ENCODE data around the gene CIAO3. TPM values are rescaled to one million over a fixed set of nuclear protein-coding genes. Genes with fewer than 3 reads are reported as not detected.

Gene CIAO3
- total RNA-seq, 2 experiments from 2014 or later, result 33.3 to 38.2 TPM

DNA sequence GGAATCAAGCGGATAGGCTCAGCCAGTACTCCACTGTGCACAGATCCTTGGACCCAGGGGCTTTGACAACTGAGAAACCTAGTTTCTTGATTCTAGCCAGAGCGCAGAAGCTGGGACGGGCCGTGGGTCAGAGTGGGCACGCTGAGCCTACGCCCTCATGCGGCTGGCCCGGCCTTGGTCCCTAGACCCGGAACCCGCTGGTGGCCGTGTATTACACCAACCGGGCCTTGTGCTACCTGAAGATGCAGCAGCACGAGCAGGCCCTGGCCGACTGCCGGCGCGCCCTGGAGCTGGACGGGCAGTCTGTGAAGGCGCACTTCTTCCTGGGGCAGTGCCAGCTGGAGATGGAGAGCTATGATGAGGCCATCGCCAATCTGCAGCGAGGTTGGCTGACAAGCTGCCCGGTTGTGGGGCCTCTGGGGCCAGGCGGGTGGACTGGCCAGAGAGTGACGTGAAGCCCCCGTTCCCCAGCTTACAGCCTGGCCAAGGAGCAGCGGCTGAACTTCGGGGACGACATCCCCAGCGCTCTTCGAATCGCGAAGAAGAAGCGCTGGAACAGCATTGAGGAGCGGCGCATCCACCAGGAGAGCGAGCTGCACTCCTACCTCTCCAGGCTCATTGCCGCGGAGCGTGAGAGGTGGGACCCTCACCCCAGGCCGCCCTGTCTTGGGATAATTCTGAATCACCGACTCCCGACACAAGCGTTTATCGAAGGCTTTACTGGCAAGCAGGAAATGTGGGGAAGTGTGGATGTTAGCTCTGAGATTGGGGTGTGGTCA, 59.6 kb downstream of the CIAO3 start:
- no peaks in the 10 kb centered on the region for H3K27me3 Mint-ChIP-seq
- TF ChIP-seq, protein P1, sequence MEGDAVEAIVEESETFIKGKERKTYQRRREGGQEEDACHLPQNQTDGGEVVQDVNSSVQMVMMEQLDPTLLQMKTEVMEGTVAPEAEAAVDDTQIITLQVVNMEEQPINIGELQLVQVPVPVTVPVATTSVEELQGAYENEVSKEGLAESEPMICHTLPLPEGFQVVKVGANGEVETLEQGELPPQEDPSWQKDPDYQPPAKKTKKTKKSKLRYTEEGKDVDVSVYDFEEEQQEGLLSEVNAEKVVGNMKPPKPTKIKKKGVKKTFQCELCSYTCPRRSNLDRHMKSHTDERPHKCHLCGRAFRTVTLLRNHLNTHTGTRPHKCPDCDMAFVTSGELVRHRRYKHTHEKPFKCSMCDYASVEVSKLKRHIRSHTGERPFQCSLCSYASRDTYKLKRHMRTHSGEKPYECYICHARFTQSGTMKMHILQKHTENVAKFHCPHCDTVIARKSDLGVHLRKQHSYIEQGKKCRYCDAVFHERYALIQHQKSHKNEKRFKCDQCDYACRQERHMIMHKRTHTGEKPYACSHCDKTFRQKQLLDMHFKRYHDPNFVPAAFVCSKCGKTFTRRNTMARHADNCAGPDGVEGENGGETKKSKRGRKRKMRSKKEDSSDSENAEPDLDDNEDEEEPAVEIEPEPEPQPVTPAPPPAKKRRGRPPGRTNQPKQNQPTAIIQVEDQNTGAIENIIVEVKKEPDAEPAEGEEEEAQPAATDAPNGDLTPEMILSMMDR (IDR thresholded peaks at IDR 0.05), result no peak
- peaks cover 20% of the 10 kb centered on the region for H3K4me1 Mint-ChIP-seq (ENCODE audit: low read depth)
- peaks cover 20% of the 10 kb centered on the region for H3K36me3 ChIP-seq (ENCODE audit: insufficient read depth, low read length)
- peaks cover 5% of the 10 kb centered on the region in 2 experiments for H3K27me3 ChIP-seq (ENCODE audit: control insufficient read depth in 1 of 2, insufficient read depth in 2 of 2, low read length in 2 of 2)
- H3K9me3 ChIP-seq (ENCODE audit: control insufficient read depth in 1 of 2, insufficient read depth in 1 of 2, low read length in 2 of 2), result no peaks in the 10 kb centered on the region
- peak overlapping the region; percentile 76 for H3K4me3 ChIP-seq (ENCODE audit: low read length)
- ATAC-seq (ENCODE audit: poor library complexity), result no peak
- H3K27ac ChIP-seq (ENCODE audit: low read depth in 1 of 2, low read length in 2 of 2), result peak overlapping the region; percentile 41 to 53
- H3K9me3 Mint-ChIP-seq, result no peaks in the 10 kb centered on the region
- DNase-seq, result no peak
- H3K27ac Mint-ChIP-seq, result peak overlapping the region; percentile 70
- H3K36me3 Mint-ChIP-seq (ENCODE audit: low read depth), result peaks cover 19% of the 10 kb centered on the region
- H3K4me3 Mint-ChIP-seq, result peak overlapping the region; percentile 83
- POLR2A ChIA-PET, result interaction anchor here (1.0 to 4.8 kb wide), 14 partner anchors 8 to 1524 kb away, joined by 3 to 55 read pairs (median 5); partner anchors contain the start of genes ANTKMT, METTL26, MLST8 and RHOT2
- peaks cover 74% of the 10 kb centered on the region for H3K4me1 ChIP-seq (ENCODE audit: insufficient read depth, low read length)
- intact Hi-C loops (cut with DNase I, micrococcal nuclease), result no loop called here
- CTCF ChIA-PET, result no interaction called here

DNA sequence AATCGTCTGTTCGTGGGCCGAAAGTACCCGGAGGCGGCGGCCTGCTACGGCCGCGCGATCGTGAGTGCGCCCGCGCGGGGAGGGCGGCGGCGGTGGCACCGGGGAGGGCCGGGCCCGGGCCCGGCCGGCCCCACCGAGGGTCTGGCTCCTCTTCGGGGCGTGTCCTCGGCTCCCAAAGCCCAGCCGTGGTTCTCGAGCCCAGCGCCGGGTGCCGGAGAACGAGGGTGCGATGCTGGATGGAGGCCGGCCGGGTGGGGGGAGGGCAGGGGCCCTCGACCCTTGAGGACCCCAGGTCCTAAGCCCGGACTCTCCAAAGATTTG, 60.2 kb downstream of the CIAO3 start:
- ChIA-PET POLR2A (interaction anchor here (0.7 to 4.8 kb wide), 14 partner anchors 9 to 1525 kb away, joined by 3 to 55 read pairs (median 4); partner anchors contain the start of genes ANTKMT, METTL26, MLST8 and RHOT2), CTCF (no interaction called here)
- H3K27ac ChIP-seq (ENCODE audit: low read depth in 1 of 2, low read length in 2 of 2), result peak overlapping the region; percentile 41 to 53
- peak overlapping the region; percentile 70 for H3K27ac Mint-ChIP-seq
- no peaks in the 10 kb centered on the region for H3K9me3 Mint-ChIP-seq
- peak overlapping the region; percentile 76 for H3K4me3 ChIP-seq (ENCODE audit: low read length)
- H3K4me3 Mint-ChIP-seq, result peak overlapping the region; percentile 83
- peaks cover 18% of the 10 kb centered on the region for H3K36me3 ChIP-seq (ENCODE audit: insufficient read depth, low read length)
- peaks cover 5% of the 10 kb centered on the region in 2 experiments for H3K27me3 ChIP-seq (ENCODE audit: control insufficient read depth in 1 of 2, insufficient read depth in 2 of 2, low read length in 2 of 2)
- no peak for ATAC-seq (ENCODE audit: poor library complexity)
- peaks cover 20% of the 10 kb centered on the region for H3K4me1 Mint-ChIP-seq (ENCODE audit: low read depth)
- no peaks in the 10 kb centered on the region for H3K27me3 Mint-ChIP-seq
- peaks cover 19% of the 10 kb centered on the region for H3K36me3 Mint-ChIP-seq (ENCODE audit: low read depth)
- H3K4me1 ChIP-seq (ENCODE audit: insufficient read depth, low read length), result peaks cover 74% of the 10 kb centered on the region
- no peak for DNase-seq
- TF ChIP-seq, protein P1 (IDR thresholded peaks at IDR 0.05), result no peak
- no peaks in the 10 kb centered on the region for H3K9me3 ChIP-seq (ENCODE audit: control insufficient read depth in 1 of 2, insufficient read depth in 1 of 2, low read length in 2 of 2)
- intact Hi-C loops (cut with DNase I, micrococcal nuclease), result no loop called here

DNA sequence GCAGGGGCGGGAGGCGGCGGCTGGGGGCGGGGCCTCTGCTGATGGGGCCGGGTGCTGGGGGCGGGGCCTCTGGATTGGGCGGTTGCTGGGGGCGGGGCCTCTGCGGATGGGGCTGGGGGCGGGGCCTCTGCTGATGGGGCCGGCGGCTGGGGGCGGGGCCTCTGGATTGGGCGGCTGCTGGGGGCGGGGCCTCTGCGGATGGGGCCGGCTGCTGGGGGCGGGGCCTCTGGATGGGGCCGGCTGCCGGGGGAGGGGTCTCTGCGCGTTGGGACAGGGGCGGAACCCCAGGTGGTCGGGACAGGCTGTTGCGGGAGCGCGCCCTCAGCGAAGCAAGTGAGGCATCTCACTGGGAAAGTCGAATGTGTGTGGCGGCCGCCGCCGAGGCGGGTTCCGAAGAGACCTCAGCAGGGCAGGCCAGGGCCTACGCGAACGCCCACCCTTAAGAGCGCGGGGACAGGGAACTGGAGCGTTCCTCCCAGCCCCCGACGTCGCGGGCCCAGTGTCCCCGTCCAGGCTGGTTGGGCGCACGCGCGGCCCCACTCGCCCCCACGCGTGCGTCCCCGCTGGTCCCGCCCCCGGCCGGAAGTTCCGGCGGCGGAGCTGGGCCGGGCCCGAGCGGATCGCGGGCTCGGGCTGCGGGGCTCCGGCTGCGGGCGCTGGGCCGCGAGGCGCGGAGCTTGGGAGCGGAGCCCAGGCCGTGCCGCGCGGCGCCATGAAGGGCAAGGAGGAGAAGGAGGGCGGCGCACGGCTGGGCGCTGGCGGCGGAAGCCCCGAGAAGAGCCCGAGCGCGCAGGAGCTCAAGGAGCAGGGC, 60.8 kb downstream of the CIAO3 start, which contains the start of gene STUB1:
Gene STUB1, plus strand, starts transcription at position 597 of the 811 bp plus-strand sequence. Its CDS starts 116 bp downstream, at position 713.
- peaks cover 6 to 9% of the 10 kb centered on the region in 2 experiments for H3K27me3 ChIP-seq (ENCODE audit: control insufficient read depth in 1 of 2, insufficient read depth in 2 of 2, low read length in 2 of 2)
- TF ChIP-seq, protein P1 (IDR thresholded peaks at IDR 0.05), result no peak
- Mint-ChIP-seq H3K36me3 (ENCODE audit: low read depth) (peaks cover 19% of the 10 kb centered on the region), H3K27me3 (no peaks in the 10 kb centered on the region), H3K27ac (peak within 1 kb of the TSS; percentile 70), H3K9me3 (no peaks in the 10 kb centered on the region), H3K4me1 (ENCODE audit: low read depth) (peaks cover 23% of the 10 kb centered on the region), H3K4me3 (peak within 1 kb of the TSS; percentile 86)
- H3K27ac ChIP-seq (ENCODE audit: low read depth in 1 of 2, low read length in 2 of 2), result peak within 1 kb of the TSS; percentile 41 to 91
- CTCF ChIA-PET, result no interaction called here
- peak; percentile 75 to 97 (median 85) for DNase-seq
- intact Hi-C loops (cut with DNase I, micrococcal nuclease), result no loop called here
- H3K4me1 ChIP-seq (ENCODE audit: insufficient read depth, low read length), result peaks cover 73% of the 10 kb centered on the region
- POLR2A ChIA-PET, result interaction anchor here (0.7 to 4.8 kb wide), 17 partner anchors 9 to 1525 kb away, joined by 3 to 55 read pairs (median 4); partner anchors contain the start of genes ANTKMT, METTL26, MLST8 and RHOT2
- peak; percentile 63 for ATAC-seq (ENCODE audit: poor library complexity)
- H3K4me3 ChIP-seq (ENCODE audit: low read length), result peak within 1 kb of the TSS; percentile 76
- H3K36me3 ChIP-seq (ENCODE audit: insufficient read depth, low read length), result peaks cover 18% of the 10 kb centered on the region
- H3K9me3 ChIP-seq (ENCODE audit: control insufficient read depth in 1 of 2, insufficient read depth in 1 of 2, low read length in 2 of 2), result no peaks in the 10 kb centered on the region

Small RNAs within 50 kb of the gene (microRNA-seq; reads per million reads assigned to microRNA genes)
- gene MIR662 (ENCODE audit: borderline microRNAs expressed, borderline replicate concordance), result not detected

Other genes with a start within 250 kb of the CIAO3 start
- 10 to 100 TPM; 35.5 to 36.9 TPM for gene CAPN15, start 213.3 kb downstream of the CIAO3 start, total RNA-seq
- not detected for gene PRR35, start 180.6 kb downstream of the CIAO3 start, total RNA-seq
- under 1 TPM; 0.45 to 0.55 TPM for gene NHLRC4, start 174.0 kb downstream of the CIAO3 start, total RNA-seq
- 10 to 100 TPM; 22.8 to 27.0 TPM for gene PIGQ, start 171.0 kb downstream of the CIAO3 start, total RNA-seq
- 1 to 10 TPM; 8.9 to 9.5 TPM for gene RAB40C, start 150.9 kb downstream of the CIAO3 start, total RNA-seq
- gene WFIKKN1, start 110.0 kb downstream of the CIAO3 start, total RNA-seq, result under 1 TPM; 0.64 to 0.99 TPM
- gene METTL26, start 104.7 kb downstream of the CIAO3 start, total RNA-seq, result 10 to 100 TPM; 39.5 to 39.6 TPM
- 10 to 100 TPM; 11.4 to 14.6 TPM for gene MCRIP2, start 99.2 kb downstream of the CIAO3 start, total RNA-seq
- 10 to 100 TPM in 1 of 2 experiments, 1 to 10 TPM in 1; 8.1 to 10.3 TPM for gene WDR90, start 91.6 kb downstream of the CIAO3 start, total RNA-seq
- 100 to 1,000 TPM; 202 to 209 TPM for gene RHOT2, start 72.9 kb downstream of the CIAO3 start, total RNA-seq
- 1 to 10 TPM; 6.6 to 6.9 TPM for gene RHBDL1, start 65.3 kb downstream of the CIAO3 start, total RNA-seq
- gene STUB1, start 60.6 kb downstream of the CIAO3 start, total RNA-seq, result 10 to 100 TPM; 46.9 to 53.9 TPM
- gene JMJD8, start 56.7 kb downstream of the CIAO3 start, total RNA-seq, result 10 to 100 TPM; 22.0 to 23.6 TPM
- gene WDR24, start 50.6 kb downstream of the CIAO3 start, total RNA-seq, result 10 to 100 TPM; 12.1 to 12.6 TPM
- 10 to 100 TPM; 11.0 to 11.7 TPM for gene FBXL16, start 35.2 kb downstream of the CIAO3 start, total RNA-seq
- gene METRN, start 25.9 kb downstream of the CIAO3 start, total RNA-seq, result 1 to 10 TPM; 2.6 to 3.2 TPM
- 1 to 10 TPM; 8.1 TPM for gene ANTKMT, start 19.9 kb downstream of the CIAO3 start, total RNA-seq
- 1 to 10 TPM; 1.2 to 2.7 TPM for gene CCDC78, start 14.6 kb downstream of the CIAO3 start, total RNA-seq
- 1 to 10 TPM; 7.1 to 9.2 TPM for gene HAGHL, start 13.9 kb downstream of the CIAO3 start, total RNA-seq
- gene MSLN, start 19.7 kb upstream of the CIAO3 start, total RNA-seq, result not detected
- 10 to 100 TPM; 12.8 to 15.0 TPM for gene RPUSD1, start 47.4 kb upstream of the CIAO3 start, total RNA-seq
- gene CHTF18, start 47.6 kb upstream of the CIAO3 start, total RNA-seq, result 10 to 100 TPM; 30.7 to 31.1 TPM
- gene GNG13, start 59.7 kb upstream of the CIAO3 start, total RNA-seq, result not detected
- 10 to 100 TPM; 26.8 to 27.6 TPM for gene LMF1, start 230.0 kb upstream of the CIAO3 start, total RNA-seq
- gene SOX8, start 240.8 kb upstream of the CIAO3 start, total RNA-seq, result 1 to 10 TPM; 1.4 to 2.3 TPM